T-helper 9 cell (primary cell): ENCODE measurements around the gene C10orf105.

Experiments used
- DNase-seq: peaks from one replicate; pipeline ENCODE4 v3.0.0-alpha.2; 2020

The C10orf105 gene

DNA sequence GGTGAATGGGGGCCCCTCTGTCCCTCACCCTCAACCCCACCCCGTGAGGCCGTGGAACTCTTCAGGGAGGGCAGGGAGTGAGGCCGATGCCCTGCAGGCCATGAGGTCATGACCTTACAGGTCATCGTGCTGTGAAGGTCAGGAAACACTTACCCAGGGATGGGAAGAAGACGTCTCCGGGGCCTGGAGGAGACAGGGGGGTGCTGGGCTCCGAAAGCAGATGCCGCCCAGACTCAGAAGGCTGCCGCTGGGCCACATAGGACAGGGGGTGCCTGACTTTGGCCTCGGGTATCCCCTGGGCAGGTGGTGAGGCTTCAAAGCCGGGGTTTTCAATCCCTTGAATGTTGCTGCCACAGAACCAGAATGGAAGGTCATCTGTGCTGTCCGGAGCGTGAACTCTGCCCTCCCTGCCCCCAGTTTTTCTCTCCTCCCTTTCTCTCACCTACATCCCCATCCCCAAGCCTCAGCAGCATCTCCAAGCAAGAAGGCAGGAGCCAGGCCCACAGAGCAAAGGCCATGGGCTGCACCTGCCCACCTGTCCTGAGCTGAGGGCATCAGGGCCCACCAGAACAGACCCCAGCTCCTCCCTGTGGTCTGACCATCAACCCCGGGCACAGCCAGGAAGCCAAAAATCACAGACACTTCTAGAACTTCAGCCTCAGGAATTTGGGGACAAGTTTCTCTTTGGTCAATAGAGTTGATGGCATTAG is 32.1 kb upstream of the C10orf105 start:
- DNase-seq: no peak

DNA sequence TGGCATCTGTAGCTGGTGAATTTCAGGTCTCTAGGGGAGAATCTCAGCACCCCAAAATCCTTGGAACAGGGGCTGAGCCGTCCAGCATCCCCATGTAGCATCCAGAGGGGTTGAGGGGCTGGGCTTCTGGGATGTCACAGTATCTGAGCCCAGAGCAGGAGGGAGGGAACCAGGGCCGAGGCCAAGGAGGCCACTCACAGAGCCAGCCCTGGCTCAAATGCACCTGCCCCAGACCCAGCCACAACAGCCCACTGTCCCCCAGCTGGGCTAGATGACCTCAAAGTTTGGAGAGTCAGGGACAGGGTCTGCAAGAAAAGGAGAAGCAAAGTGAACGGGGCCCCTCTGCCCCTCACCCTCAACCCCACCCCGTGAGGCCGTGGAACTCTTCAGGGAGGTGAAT is 31.4 kb upstream of the C10orf105 start:
- no peak for DNase-seq

DNA sequence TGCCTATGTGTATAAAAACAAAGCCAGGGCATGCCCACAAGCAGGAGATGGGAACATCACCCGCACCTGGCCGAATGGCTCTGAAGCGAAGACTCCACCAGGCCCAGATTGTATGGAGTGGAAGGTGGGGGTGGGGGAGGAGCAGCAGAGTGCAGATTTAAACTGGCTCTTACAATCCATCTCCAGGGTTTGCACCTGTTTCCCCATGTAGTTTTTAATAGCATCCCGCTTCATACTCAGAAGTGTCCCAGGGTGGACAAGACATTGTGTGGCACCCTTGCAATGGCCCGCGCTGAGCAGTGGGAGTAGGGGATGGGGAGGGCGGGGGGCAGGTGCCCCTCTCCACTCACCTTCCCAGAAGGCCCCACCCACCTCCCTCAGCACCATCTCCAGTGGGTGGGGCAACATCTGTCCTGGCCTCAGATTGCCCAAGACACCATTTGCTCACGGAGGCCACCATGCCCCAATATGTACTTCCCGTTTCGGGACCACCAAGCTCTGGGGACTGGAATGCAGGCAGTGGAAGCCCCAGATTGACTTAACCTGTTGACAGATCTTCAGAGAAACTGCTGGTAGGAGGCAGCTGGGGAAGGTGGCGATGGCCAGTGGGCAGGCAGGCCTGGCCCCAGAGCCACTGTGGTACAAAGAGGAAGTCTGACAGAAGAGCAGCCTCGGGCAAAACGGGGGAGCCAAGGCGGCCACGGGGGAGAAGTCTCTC is 30.7 kb upstream of the C10orf105 start:
- no peak for DNase-seq

DNA sequence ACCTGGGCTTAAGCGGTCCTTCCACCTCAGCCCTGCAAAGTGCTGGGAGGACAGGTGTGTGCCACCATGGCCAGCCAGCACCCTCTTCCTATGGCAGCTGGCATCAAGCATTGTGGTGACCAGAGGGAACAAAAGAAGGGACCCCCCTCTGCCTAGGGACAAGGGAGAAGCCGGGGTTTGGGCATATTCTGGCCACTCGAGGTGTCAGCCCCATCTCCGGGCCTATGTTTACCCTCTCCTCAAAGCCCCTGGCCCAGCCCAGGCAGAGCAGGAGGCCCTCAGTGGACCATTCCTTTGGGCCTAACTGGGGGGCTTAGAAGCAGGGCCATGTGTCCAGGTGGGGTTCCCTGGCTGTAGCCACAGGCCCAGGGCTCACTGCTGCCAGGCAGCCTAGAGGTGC is 29.8 kb upstream of the C10orf105 start:
- DNase-seq: no peak

DNA sequence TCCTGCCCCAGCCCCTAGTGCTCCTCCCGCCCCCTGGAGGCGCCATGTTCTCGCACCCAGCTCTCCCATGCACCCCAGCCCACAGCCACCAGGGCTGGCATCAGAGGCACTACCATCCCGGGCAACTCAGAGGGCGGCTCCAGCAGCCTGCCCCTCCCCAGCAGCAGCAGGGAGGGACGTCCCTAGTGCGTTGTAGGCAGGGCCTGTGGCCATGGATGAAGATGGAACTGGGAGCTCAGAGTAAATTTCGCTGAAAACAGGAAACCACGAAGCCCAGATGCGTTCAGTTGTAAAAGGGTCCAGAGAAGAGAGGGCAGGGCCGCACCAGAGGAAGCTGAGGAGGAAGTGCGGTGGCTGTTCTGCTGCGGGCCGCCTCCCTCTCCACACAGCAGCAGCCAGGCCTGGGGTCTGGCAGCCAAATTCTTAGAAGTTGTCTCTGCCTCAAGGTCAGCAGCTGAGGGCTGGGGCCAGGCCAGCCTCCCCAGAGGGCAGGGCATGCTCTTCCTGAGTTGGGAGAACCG is 29.2 kb upstream of the C10orf105 start:
- DNase-seq: peak; percentile 57

DNA sequence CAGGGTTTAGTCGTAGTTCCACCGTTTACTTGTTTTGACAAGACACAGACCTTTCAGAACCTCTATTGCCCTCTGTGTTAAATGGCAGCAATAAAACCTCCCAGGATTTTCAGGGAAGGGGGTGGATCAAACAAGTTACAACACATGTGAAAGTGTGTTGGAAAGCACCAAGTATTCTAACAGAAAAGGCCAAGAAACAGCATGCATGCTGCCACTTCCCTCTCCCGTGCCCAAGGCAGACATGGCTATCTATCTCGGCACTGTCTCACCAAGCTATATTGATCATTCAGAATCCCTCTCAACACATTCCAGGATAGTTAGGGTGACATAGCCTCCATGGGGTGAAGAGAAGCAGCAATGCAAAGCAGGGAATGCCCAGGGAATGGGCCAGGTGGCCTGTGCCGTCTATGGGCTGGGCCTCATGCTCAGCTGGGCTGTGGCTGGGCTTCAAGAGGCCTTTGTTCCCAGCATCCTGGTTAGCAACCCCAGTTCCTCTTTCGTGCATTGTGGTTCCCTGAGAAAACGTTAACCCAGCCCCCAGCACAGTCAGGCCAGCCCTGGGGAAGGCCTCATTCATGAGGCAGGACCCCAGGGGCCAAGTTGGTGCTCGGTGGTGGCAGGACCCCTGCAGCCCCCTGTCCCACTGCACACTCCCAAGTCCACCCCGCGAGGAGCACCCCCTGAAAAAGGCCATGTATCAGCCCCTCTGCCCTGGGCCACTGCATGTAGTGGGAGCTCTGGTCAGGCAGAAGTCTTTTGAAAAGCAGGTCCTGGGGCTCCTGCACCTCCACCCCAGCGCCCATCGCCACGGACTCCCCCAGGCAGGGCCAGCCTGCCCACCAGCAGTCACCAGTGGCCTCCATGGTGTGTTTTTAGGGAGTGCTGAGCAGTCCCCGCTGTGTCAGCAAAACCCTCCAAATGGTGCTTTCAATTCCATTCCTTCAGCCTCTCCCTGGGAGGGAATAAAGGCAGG is 28.3 kb upstream of the C10orf105 start:
- DNase-seq: no peak

DNA sequence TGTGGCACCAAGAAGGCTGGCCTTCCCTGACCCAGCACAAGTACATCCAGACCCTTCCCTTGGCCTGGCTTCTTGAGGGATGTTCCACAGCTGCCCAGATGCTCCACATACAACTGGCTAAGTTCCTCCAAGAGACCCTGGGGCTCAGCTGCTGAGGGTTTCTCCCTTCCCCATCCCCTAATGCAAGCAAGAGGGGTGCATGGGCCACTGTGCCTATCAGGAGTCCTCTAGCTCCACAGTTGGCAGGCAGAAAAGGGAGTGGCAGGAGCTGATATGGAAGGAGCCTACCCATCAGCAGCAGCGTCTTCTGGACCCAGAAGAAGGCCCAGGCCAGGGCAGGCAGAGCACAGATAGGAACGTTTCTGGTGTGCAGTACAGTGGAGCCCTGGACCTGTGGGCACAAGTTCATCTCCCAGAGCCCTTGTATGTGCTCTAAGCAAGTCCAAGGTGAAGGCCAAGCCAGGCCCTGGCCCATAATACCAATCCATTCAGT is 27.5 kb upstream of the C10orf105 start:
- DNase-seq: no peak

DNA sequence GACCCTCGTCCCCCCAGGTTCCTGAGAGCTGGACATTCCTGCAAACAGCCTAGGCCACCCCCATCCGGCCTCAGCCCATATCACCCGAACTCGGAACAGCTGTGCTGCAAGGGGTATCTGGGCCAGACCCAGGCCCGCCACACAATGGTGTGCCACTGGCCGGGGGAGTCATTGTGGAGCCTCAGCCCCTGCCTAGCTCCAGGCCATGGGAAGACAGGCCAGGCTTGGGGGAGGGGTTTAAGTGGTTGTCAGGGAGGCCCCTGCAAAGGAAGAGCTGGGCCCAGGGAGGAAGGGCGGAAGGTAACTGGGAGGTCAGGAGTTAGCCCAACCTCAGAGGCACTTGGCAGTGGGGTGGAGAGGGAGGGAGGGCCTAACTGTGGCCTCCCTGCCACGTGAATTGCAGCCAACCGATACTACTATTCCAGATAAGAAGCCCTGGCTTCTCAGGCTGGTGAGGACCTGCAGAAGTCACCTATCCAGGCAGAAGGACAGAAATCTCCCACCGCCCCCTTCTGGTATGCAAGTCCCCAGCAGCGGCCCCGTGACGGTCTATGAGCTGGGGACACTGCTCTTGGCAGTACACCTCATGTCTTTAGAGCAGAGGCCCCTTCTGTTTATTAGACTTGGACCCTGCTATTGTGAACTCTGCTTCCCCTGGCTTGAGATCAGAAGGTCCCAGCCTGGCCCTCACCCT is 26.9 kb upstream of the C10orf105 start:
- no peak for DNase-seq

DNA sequence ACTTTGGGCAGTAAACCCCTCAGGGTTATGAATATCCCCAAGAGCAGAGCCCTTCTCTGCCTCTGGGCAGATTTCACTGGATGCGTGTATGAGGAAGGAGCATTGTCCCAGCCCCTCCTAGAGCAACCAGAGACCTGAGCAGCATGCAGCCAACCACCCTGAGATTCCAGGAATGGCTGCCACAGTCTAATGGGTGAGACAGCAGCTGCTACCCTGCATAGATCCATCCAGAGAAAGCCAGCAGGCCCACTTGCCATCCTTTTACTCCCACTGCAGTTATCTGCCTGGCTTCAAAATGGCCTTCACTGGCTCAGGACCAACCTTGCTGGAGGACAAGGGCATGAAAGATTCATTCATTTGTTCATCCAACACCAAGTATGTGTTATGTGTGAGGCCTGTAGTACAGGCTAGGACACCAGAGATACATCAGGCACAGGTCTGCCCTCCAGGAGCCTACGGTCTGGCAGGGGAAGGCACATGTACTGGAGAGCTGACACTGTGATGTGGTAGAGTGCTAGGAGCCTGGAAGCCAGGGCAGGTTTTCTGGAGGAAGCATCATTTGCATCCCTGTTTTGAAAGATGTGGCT is 26.2 kb upstream of the C10orf105 start:
- DNase-seq: no peak

DNA sequence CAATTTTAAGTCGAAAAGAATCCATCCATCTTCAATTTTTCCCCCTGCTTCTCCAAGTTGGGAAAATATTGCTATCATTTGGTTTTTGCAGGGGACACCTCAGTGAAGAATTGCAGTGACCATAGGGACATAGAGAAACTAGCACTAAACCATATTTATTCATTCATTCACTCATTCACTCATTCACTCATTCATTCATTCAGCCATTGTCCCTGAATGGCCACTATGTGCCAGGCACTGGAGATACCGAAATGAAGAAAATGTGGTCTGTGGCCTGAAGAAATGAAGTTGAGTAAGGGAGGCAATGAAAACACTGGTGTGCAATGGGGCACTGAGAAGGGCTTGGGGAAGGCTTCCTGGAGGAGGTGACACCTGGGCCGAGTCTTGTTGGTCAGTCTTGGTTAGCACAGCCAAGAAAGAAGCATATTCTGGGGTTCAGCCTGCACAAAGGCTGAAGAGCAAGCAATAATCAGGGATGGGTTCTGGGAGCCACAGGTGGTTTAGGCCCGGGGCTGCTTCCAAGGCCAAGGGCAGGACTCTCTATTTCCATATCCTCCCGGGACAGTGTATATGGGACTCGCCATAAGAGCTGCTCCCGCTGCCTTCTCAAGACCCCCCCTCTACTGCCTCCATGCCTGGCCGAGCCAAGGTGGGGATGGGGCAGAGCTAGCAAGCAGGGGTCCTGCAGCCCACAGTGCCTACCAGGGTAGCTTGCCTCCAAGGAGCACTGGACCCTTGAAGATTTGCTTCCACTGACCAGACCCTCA is 25.5 kb upstream of the C10orf105 start:
- DNase-seq: no peak

DNA sequence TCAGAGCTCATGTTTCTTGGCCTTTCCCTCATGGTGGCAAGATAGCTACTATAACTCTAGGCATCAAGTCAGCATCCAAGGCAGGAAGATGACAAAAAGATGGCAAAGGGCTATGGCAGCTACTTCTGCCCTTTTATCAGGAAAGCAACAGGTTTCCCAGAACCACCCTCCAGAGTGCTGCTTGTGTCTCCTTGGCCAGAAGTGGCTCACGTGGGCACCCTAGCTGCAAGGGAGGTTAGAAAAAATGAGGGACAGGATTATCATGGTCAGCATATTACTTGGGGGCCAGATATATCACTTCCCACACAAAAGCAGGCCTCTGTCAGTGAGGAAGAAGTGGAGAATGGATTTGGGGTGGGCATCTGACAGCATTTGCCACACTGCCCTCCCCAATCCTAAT is 24.3 kb upstream of the C10orf105 start:
- DNase-seq: no peak

DNA sequence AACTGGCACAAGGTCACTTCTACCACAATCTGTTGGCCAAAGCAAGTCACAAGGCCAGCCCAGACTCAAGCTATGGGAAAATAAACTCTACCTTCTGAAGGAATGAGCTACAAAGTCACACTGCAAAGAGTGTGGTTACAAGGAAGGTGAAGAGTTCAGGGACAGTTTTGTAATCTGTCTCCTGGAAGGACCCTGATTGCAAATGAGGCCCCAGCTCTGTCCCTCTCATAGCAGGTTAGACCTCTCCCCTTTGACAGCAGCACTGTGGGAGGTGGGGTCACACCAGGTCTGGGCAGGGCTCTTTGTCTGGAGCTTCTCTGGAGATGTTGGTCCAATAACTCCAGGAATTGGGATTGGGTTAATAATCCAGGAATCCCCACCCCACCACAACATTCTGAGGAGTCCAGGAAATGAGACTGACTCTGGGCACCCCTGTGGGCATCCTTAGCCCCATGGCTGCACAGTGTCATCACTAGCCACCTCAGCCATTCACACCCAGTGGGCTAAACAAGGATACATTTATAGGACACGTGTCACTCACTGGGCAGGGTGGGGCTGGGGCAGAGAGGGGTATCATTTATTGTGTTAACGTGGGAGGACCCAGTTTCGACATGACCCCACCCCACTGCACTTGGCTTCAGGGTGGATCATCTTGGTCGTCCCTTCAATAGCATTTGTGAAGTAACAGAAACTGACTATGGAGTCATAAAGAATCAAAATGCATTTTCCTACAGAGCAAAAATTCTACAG is 23.7 kb upstream of the C10orf105 start:
- no peak for DNase-seq

DNA sequence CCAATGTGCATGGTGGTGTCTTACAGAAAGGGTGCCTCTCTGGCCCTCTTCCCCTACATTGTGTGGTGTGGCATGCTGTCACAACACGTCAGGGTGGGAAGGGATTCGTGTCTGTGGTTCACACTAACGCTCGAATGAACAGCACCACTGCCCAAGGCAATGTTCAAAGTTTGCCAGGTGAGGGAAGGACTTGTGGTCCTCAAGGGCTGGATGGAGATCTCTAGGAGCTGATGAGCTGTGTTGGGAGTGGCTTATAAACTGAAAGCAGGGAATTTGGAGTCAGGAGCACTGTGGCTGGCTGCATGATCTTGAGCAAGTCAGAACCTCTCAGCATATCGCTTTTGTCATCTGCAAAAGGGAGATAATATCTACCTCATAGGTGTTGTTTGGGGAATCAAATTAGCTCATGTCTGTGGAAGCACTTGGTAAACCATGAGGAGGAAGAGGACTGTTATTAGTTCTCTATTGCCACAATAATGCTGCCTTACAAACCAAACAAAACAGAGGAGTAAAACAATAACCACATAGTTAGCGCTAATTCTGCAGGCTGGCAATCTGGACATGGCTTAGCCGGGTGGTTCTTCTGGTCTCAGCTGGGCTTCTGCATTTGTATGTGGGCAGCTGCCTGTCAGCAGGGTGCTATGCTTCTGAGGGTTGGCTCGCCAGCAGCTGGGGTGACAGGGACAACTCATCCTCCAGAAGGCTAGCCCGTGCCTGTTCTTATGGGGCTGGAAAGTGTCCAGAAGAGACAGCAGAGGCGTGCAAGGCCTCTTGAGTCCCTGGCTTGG is 22.9 kb upstream of the C10orf105 start:
- no peak for DNase-seq

DNA sequence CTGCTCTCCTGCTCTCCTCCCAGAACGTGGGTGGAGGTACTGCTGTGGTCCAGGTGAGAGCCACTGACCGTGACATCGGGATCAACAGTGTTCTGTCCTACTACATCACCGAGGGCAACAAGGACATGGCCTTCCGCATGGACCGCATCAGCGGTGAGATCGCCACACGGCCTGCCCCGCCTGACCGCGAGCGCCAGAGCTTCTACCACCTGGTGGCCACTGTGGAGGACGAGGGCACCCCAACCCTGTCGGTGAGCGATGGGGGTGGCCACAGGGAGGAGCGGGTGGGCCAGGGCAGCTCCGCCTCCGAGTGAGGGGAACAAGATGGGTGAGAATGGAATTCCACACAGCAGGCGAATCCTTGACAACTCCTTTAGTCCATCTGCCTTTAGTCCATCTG is 22.1 kb upstream of the C10orf105 start:
- DNase-seq: no peak

DNA sequence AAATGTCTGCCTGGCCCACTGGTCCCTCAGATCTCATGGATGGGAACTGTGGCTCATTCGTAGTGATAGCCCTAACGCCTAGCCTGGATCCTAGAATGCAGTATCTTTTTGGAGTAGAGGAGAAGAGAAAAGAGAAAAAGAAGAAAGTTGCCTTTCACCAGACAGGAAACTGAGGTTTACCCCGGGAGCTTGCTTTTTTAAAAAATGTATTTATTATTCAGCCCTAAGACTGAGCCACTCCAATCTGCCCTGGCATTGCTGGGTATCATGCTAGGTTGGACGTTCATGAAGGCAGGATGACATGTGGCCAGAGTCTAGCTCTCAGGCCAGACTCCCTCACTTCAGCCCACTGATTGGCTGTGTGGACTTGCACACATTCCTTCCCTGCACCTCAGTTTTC is 21.5 kb upstream of the C10orf105 start:
- DNase-seq: no peak

DNA sequence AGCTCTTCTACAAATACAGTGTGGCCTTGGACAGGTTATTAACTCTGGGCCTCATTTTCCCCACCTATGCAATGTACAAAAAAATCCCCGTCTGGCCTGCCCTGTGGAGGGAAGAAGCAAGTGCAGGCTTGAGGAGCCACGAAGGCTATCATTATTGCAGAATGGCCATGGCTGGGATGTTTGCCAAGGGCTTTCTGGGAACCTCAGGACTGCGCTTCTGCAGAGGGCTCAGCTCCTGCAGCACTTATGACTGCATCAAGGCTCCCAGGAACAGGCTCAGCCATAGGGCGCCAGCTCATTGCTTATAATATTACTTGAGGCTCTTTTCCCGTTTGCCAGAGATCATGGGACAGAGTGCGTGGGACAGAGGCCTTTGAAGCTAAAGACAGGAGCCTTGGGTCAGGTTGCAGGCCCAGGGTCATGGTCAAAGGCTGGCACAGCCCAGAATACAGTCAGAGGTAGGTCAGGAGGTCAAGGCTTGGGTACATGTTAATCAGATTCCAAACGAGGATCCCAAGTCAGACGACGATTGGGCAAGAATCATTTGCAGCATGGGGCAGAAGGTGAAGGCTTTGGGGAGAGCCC is 20.6 kb upstream of the C10orf105 start:
- DNase-seq: no peak

DNA sequence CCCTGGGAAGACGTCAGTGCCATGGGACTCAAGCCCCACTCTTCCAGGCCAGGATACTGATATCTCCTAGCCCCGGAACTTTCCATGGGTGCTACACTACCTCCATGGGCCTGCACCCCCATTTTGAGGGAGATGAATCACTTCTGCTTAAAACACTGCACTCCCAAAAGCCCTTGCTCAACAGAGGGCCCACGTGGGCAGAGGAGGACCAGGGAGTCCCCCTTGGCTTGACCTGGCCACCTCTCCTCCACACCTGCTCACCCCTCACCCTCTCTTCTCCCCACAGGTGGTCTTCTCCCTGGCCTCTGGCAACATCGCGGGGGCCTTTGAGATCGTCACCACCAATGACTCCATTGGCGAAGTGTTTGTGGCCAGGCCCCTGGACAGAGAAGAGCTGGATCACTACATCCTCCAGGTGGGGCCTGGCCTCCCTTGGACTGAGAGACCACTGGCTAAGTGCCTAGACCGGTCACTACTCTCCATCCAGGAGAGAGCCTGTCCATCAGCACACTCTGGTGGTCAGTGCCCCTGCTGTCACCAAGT is 19.9 kb upstream of the C10orf105 start:
- DNase-seq: no peak

DNA sequence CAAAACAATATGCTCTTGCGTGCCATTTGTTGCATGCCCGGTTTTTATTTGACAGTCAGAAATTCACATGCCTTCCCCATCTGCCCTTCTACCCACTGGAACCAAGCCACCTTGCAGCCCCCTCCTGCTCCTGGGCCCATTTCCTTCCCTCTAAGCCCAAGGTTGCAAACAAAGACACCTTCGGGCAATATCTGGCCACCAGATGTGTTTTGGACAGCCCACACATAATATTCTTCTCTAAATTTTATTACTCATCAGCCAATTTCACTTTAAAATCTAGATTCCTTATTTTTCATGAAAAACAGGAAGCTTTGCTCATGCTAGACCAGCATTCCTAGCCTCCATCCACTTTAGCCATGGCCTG is 18.2 kb upstream of the C10orf105 start:
- no peak for DNase-seq
